ENCODE data around the gene TAX1BP3. TPM values are rescaled to one million over a fixed set of nuclear protein-coding genes. Genes with fewer than 3 reads are reported as not detected.
A peak's percentile ranks its signal among the peaks of the same experiment; 100 is the strongest.

TAX1BP3 gene
- total RNA-seq, 1 donor from 2014 or later = 81.3 TPM

GRCh38 chr17:3685174-3685573 lies 16.8 kb upstream of the TAX1BP3 start:
- no peaks in the 10 kb centered on the region for H3K4me1 Mint-ChIP-seq (ENCODE audit: low read depth)
- H3K27me3 Mint-ChIP-seq = peaks cover 12% of the 10 kb centered on the region
- H3K36me3 Mint-ChIP-seq (ENCODE audit: insufficient read depth) = no peaks in the 10 kb centered on the region
- no peaks in the 10 kb centered on the region for H3K9me3 Mint-ChIP-seq (ENCODE audit: low read depth)
- no peak overlapping the region for H3K27ac Mint-ChIP-seq
- H3K4me3 Mint-ChIP-seq (ENCODE audit: low read depth) = no peak overlapping the region
- no peak for TF ChIP-seq CTCF (IDR thresholded peaks at IDR 0.05; ENCODE audit: unreplicated experiment)
- DNase-seq (ENCODE audit: low spot score, unreplicated experiment) = no peak

- Mint-ChIP-seq H3K9me3 (ENCODE audit: low read depth) (no peaks in the 10 kb centered on the region), H3K4me3 (ENCODE audit: low read depth) (no peak overlapping the region), H3K4me1 (ENCODE audit: low read depth) (no peaks in the 10 kb centered on the region), H3K27ac (no peak overlapping the region), H3K36me3 (ENCODE audit: insufficient read depth) (no peaks in the 10 kb centered on the region), H3K27me3 (peaks cover 9% of the 10 kb centered on the region)
- no peak for DNase-seq (ENCODE audit: low spot score, unreplicated experiment)
- peak; percentile 79 for TF ChIP-seq CTCF (IDR thresholded peaks at IDR 0.05; ENCODE audit: unreplicated experiment)
These were observed 14.7 kb upstream of the TAX1BP3 start for GRCh38 chr17:3683054-3683511.

DNA sequence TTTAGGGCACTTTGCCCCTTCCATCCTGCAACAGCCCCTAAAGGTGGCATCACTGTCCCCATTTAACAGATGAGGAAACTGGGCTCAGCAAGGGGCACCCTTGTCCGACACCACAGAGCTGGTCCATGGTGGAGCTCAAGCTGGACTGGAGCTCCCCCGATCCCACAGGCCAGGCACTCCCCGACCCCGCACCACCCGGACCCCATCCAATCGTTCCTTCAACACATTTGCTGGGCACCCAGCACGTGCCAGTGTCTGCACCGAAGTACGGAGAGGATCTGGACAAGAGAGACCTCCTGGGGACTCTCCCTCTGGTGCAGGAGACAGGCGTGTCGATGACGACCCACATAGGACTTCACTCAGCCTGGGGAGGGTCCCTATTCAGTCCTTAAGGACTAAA lies 13.7 kb upstream of the TAX1BP3 start:
- H3K4me1 Mint-ChIP-seq (ENCODE audit: low read depth) = no peaks in the 10 kb centered on the region
- DNase-seq (ENCODE audit: low spot score, unreplicated experiment) = no peak
- no peaks in the 10 kb centered on the region for H3K36me3 Mint-ChIP-seq (ENCODE audit: insufficient read depth)
- no peak for TF ChIP-seq CTCF (IDR thresholded peaks at IDR 0.05; ENCODE audit: unreplicated experiment)
- H3K27ac Mint-ChIP-seq = no peak overlapping the region
- H3K9me3 Mint-ChIP-seq (ENCODE audit: low read depth) = no peaks in the 10 kb centered on the region
- H3K27me3 Mint-ChIP-seq = peaks cover 13% of the 10 kb centered on the region
- no peak overlapping the region for H3K4me3 Mint-ChIP-seq (ENCODE audit: low read depth)

- H3K4me1 Mint-ChIP-seq (ENCODE audit: low read depth) = no peaks in the 10 kb centered on the region
- TF ChIP-seq CTCF (IDR thresholded peaks at IDR 0.05; ENCODE audit: unreplicated experiment) = no peak
- no peaks in the 10 kb centered on the region for H3K36me3 Mint-ChIP-seq (ENCODE audit: insufficient read depth)
- no peak overlapping the region for H3K4me3 Mint-ChIP-seq (ENCODE audit: low read depth)
- H3K27me3 Mint-ChIP-seq = peaks cover 13% of the 10 kb centered on the region
- no peaks in the 10 kb centered on the region for H3K9me3 Mint-ChIP-seq (ENCODE audit: low read depth)
- no peak overlapping the region for H3K27ac Mint-ChIP-seq
- DNase-seq (ENCODE audit: low spot score, unreplicated experiment) = no peak
These were observed 13.2 kb upstream of the TAX1BP3 start for GRCh38 chr17:3681565-3681964.

GRCh38 chr17:3681057-3681456 lies 12.7 kb upstream of the TAX1BP3 start:
- H3K4me1 Mint-ChIP-seq (ENCODE audit: low read depth) = no peaks in the 10 kb centered on the region

More at GRCh38 chr17:3681057-3681456, 12.7 kb upstream of the TAX1BP3 start:
- Mint-ChIP-seq H3K4me3 (ENCODE audit: low read depth) (no peak overlapping the region), H3K9me3 (ENCODE audit: low read depth) (no peaks in the 10 kb centered on the region), H3K27ac (no peak overlapping the region), H3K36me3 (ENCODE audit: insufficient read depth) (no peaks in the 10 kb centered on the region), H3K27me3 (peaks cover 13% of the 10 kb centered on the region)
- no peak for TF ChIP-seq CTCF (IDR thresholded peaks at IDR 0.05; ENCODE audit: unreplicated experiment)
- no peak for DNase-seq (ENCODE audit: low spot score, unreplicated experiment)
